Measurements from ENCODE around the gene CCDC138.

DNA sequence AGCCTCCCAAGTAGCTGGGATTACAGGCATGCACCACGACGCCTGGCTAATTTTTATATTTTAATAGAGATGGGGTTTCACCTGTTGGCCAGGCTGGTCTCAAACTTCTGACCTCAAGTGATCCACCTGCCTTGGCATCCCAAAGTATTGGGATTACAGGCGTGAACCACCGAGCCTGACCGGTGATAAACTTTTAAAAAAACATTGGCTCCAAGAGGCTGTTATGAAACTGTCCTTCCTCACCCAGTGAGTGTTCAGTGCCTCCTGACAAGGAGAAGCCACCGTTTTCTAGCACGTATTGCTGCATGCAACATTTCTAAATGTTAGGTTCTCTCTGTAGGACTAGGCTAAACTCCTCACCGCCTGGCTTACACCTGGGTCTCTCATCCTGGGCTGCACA, 139.2 kb downstream of the CCDC138 start:
- TF ChIP-seq, protein P1, sequence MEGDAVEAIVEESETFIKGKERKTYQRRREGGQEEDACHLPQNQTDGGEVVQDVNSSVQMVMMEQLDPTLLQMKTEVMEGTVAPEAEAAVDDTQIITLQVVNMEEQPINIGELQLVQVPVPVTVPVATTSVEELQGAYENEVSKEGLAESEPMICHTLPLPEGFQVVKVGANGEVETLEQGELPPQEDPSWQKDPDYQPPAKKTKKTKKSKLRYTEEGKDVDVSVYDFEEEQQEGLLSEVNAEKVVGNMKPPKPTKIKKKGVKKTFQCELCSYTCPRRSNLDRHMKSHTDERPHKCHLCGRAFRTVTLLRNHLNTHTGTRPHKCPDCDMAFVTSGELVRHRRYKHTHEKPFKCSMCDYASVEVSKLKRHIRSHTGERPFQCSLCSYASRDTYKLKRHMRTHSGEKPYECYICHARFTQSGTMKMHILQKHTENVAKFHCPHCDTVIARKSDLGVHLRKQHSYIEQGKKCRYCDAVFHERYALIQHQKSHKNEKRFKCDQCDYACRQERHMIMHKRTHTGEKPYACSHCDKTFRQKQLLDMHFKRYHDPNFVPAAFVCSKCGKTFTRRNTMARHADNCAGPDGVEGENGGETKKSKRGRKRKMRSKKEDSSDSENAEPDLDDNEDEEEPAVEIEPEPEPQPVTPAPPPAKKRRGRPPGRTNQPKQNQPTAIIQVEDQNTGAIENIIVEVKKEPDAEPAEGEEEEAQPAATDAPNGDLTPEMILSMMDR (IDR thresholded peaks at IDR 0.05) = no peak
- no peak for TF ChIP-seq EP300 (IDR thresholded peaks at IDR 0.05; ENCODE audit: low read depth)

Data from transverse colon (tissue), 3 donors.